Measurements from ENCODE around the gene TFR2.
A peak's percentile ranks its signal among the peaks of the same experiment; 100 is the strongest.

Gene TFR2

GRCh38 chr7:100583132-100584053, 58.0 kb downstream of the TFR2 start:
- Histone ChIP-seq H3K4ac (ENCODE audit: low read length) (no peak overlapping the region), H3K27ac (replicated peaks; ENCODE audit: low read length) (no peak overlapping the region), H3K9ac (ENCODE audit: low read depth, low read length, poor library complexity) (peak overlapping the region; percentile 50), H3K18ac (ENCODE audit: low read length) (peak overlapping the region; percentile 70), H2BK120ac (ENCODE audit: low read depth, low read length) (no peak overlapping the region), H3K4me1 (ENCODE audit: control insufficient read depth in 2 of 2, insufficient read depth in 1 of 2, low read depth in 1 of 2, low read length in 2 of 2) (peaks cover 17 to 19% of the 10 kb centered on the region in 2 donors), H3K9me3 (replicated peaks in 1 of 2; ENCODE audit: control insufficient read depth in 2 of 2, insufficient read depth in 1 of 2, low read depth in 1 of 2, low read length in 2 of 2) (peaks cover 0 to 5% of the 10 kb centered on the region in 2 donors), H4K91ac (ENCODE audit: low read depth, low read length, poor library complexity) (peak overlapping the region; percentile 32), H3K4me3 (ENCODE audit: low read length in 2 of 2) (peak overlapping the region in 1 of 2 donors; percentile 14), H2BK5ac (ENCODE audit: low read length) (no peak overlapping the region), H3K14ac (ENCODE audit: low read length) (no peak overlapping the region), H3K27me3 (ENCODE audit: control insufficient read depth in 3 of 3, insufficient read depth in 3 of 3, low read depth in 1 of 3, low read length in 3 of 3) (no peaks in the 10 kb centered on the region), H3K36me3 (replicated peaks in 1 of 2; ENCODE audit: control insufficient read depth in 2 of 2, insufficient read depth in 2 of 2, low read length in 2 of 2) (peaks cover 26 to 51% of the 10 kb centered on the region in 2 donors), H3K4me2 (ENCODE audit: insufficient read depth, low read length, poor library complexity, severe bottlenecking) (no peak overlapping the region), H4K8ac (ENCODE audit: low read depth, low read length) (no peak overlapping the region), H3K23ac (ENCODE audit: low read depth, low read length, poor library complexity) (peak overlapping the region; percentile 94), H2BK12ac (ENCODE audit: low read length) (no peak overlapping the region), H2AFZ (ENCODE audit: low read length) (no peak overlapping the region), H2AK5ac (ENCODE audit: low read depth, low read length) (no peak overlapping the region), H3K79me1 (ENCODE audit: low read depth, low read length) (peaks cover 3% of the 10 kb centered on the region), H2BK15ac (ENCODE audit: low read length) (peak overlapping the region; percentile 20)
- WGBS, 2 donors (ENCODE audit: extremely low coverage in 2 of 2, insufficient read length in 2 of 2, insufficient replicate concordance in 1 of 2) = no CpG with 5 or more reads among the region's 23 CpGs
- DNase-seq (ENCODE audit: low spot score) = no peak

- peaks cover 15 to 19% of the 10 kb centered on the region in 2 donors for H3K4me1 ChIP-seq (ENCODE audit: control insufficient read depth in 2 of 2, insufficient read depth in 1 of 2, low read depth in 1 of 2, low read length in 2 of 2)
- H3K23ac ChIP-seq (ENCODE audit: low read depth, low read length, poor library complexity) = no peak overlapping the region
- H2AK5ac ChIP-seq (ENCODE audit: low read depth, low read length) = no peak overlapping the region
- no peak overlapping the region for H2BK12ac ChIP-seq (ENCODE audit: low read length)
- no CpG with 5 or more reads among the region's 11 CpGs for WGBS, 2 donors (ENCODE audit: extremely low coverage in 2 of 2, insufficient read length in 2 of 2, insufficient replicate concordance in 1 of 2)
- no peak overlapping the region for H2AFZ ChIP-seq (ENCODE audit: low read length)
- H4K8ac ChIP-seq (ENCODE audit: low read depth, low read length) = no peak overlapping the region
- H3K27me3 ChIP-seq (ENCODE audit: control insufficient read depth in 3 of 3, insufficient read depth in 3 of 3, low read depth in 1 of 3, low read length in 3 of 3) = no peaks in the 10 kb centered on the region
- no peak overlapping the region for H2BK15ac ChIP-seq (ENCODE audit: low read length)
- H3K27ac ChIP-seq (replicated peaks; ENCODE audit: low read length) = no peak overlapping the region
- no peak overlapping the region for H3K4me2 ChIP-seq (ENCODE audit: insufficient read depth, low read length, poor library complexity, severe bottlenecking)
- no peak overlapping the region for H2BK5ac ChIP-seq (ENCODE audit: low read length)
- H3K14ac ChIP-seq (ENCODE audit: low read length) = no peak overlapping the region
- H2BK120ac ChIP-seq (ENCODE audit: low read depth, low read length) = no peak overlapping the region
- no peak overlapping the region for H3K4me3 ChIP-seq (ENCODE audit: low read length in 2 of 2)
- no peak overlapping the region for H3K4ac ChIP-seq (ENCODE audit: low read length)
- peaks cover 33 to 58% of the 10 kb centered on the region in 2 donors for H3K36me3 ChIP-seq (replicated peaks in 1 of 2; ENCODE audit: control insufficient read depth in 2 of 2, insufficient read depth in 2 of 2, low read length in 2 of 2)
- H3K9me3 ChIP-seq (replicated peaks in 1 of 2; ENCODE audit: control insufficient read depth in 2 of 2, insufficient read depth in 1 of 2, low read depth in 1 of 2, low read length in 2 of 2) = peaks cover 0 to 5% of the 10 kb centered on the region in 2 donors
- H4K91ac ChIP-seq (ENCODE audit: low read depth, low read length, poor library complexity) = no peak overlapping the region
- no peak overlapping the region for H3K9ac ChIP-seq (ENCODE audit: low read depth, low read length, poor library complexity)
- DNase-seq (ENCODE audit: low spot score) = no peak
- H3K18ac ChIP-seq (ENCODE audit: low read length) = no peak overlapping the region
- H3K79me1 ChIP-seq (ENCODE audit: low read depth, low read length) = peaks cover 3% of the 10 kb centered on the region
Measured at GRCh38 chr7:100582650-100583049, 58.7 kb downstream of the TFR2 start.

GRCh38 chr7:100582041-100582579, 59.2 kb downstream of the TFR2 start:
- Histone ChIP-seq H4K8ac (ENCODE audit: low read depth, low read length) (no peak overlapping the region), H2AK5ac (ENCODE audit: low read depth, low read length) (peak overlapping the region; percentile 32), H2BK120ac (ENCODE audit: low read depth, low read length) (no peak overlapping the region), H2BK12ac (ENCODE audit: low read length) (no peak overlapping the region), H3K4me3 (ENCODE audit: low read length in 2 of 2) (no peak overlapping the region), H2BK5ac (ENCODE audit: low read length) (no peak overlapping the region), H4K91ac (ENCODE audit: low read depth, low read length, poor library complexity) (no peak overlapping the region), H2AFZ (ENCODE audit: low read length) (no peak overlapping the region), H3K4me1 (ENCODE audit: control insufficient read depth in 2 of 2, insufficient read depth in 1 of 2, low read depth in 1 of 2, low read length in 2 of 2) (peaks cover 15 to 19% of the 10 kb centered on the region in 2 donors), H3K23ac (ENCODE audit: low read depth, low read length, poor library complexity) (no peak overlapping the region), H3K36me3 (replicated peaks in 1 of 2; ENCODE audit: control insufficient read depth in 2 of 2, insufficient read depth in 2 of 2, low read length in 2 of 2) (peaks cover 33 to 60% of the 10 kb centered on the region in 2 donors), H2BK15ac (ENCODE audit: low read length) (no peak overlapping the region), H3K14ac (ENCODE audit: low read length) (no peak overlapping the region), H3K4ac (ENCODE audit: low read length) (no peak overlapping the region), H3K27me3 (ENCODE audit: control insufficient read depth in 3 of 3, insufficient read depth in 3 of 3, low read depth in 1 of 3, low read length in 3 of 3) (no peaks in the 10 kb centered on the region), H3K18ac (ENCODE audit: low read length) (no peak overlapping the region), H3K9ac (ENCODE audit: low read depth, low read length, poor library complexity) (peak overlapping the region; percentile 30), H3K79me1 (ENCODE audit: low read depth, low read length) (peaks cover 3% of the 10 kb centered on the region), H3K4me2 (ENCODE audit: insufficient read depth, low read length, poor library complexity, severe bottlenecking) (no peak overlapping the region), H3K9me3 (replicated peaks in 1 of 2; ENCODE audit: control insufficient read depth in 2 of 2, insufficient read depth in 1 of 2, low read depth in 1 of 2, low read length in 2 of 2) (peaks cover 0 to 5% of the 10 kb centered on the region in 2 donors), H3K27ac (replicated peaks; ENCODE audit: low read length) (no peak overlapping the region)
- WGBS, 2 donors (ENCODE audit: extremely low coverage in 2 of 2, insufficient read length in 2 of 2, insufficient replicate concordance in 1 of 2) = no CpG with 5 or more reads among the region's 20 CpGs
- no peak for DNase-seq (ENCODE audit: low spot score)

All from neuronal stem cell (in vitro differentiated cells).